Testis (tissue), 2 donors: Measurements from ENCODE around the gene ALDH1L1.

Source experiments
- POLR2A ChIP-seq: fragments of 450-650 bp; IDR thresholded peaks from one replicate; pipeline ENCODE4 v1.6.1; 2017; ENCODE audit warnings: antibody characterized with exemption, mild to moderate bottlenecking, moderate library complexity
- TF ChIP-seq, protein P1 (sequence below), 3 experiments: fragments of 450-650 bp in 2 of 3; fragments of 200-600 bp in 1 of 3; sonication (generic) in 1 of 3; IDR thresholded peaks; one replicate each; pipeline ENCODE4 v1.5.1; 2016 to 2019; ENCODE audit warnings: antibody characterized with exemption in 3 of 3, mild to moderate bottlenecking in 2 of 3, moderate library complexity in 1 of 3

DNA sequence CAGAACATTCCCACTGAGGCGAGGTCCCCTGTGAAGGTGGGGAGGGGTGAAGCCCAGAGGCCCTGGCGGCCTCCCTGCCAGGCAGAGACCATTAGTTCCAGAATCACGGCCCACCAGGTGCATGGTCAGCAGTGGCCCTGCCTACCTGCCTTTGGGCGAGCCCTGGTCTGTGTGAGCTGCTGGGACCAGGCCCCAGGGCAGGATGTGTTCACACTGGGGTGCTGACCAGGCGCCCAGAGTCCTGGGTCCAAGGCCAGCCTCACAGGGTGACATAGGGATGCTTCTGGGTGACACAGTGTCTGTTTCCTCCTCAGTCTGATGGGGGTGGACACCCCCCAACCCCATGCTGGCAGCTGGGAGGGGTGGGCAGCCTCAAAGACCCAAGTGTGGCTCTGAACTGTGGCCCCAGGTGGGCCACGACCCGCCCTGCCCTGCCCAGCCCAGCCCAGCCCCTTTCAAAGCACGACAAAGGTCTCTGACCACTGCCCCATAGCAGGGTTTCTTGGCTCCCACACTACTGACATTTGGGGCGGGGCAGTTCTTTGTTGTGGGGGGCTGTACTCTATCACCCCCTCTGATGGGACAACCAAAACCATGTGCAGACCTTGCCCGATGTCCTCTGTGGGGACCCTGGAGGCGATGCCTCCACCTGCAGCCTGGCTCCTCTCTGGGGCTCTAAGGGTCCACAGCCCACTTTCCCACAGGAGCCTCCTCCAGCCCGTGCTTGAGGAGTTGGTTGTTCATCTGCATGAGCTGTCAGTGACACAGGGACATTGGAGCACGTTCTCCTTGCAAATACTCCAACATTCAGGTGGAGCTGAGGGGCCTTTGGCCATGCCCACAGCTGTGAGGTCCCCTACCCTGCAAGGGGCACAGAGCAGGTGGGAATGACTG is 51.6 kb downstream of the ALDH1L1 start:
- no peak for TF ChIP-seq POLR2A
- TF ChIP-seq, protein P1, sequence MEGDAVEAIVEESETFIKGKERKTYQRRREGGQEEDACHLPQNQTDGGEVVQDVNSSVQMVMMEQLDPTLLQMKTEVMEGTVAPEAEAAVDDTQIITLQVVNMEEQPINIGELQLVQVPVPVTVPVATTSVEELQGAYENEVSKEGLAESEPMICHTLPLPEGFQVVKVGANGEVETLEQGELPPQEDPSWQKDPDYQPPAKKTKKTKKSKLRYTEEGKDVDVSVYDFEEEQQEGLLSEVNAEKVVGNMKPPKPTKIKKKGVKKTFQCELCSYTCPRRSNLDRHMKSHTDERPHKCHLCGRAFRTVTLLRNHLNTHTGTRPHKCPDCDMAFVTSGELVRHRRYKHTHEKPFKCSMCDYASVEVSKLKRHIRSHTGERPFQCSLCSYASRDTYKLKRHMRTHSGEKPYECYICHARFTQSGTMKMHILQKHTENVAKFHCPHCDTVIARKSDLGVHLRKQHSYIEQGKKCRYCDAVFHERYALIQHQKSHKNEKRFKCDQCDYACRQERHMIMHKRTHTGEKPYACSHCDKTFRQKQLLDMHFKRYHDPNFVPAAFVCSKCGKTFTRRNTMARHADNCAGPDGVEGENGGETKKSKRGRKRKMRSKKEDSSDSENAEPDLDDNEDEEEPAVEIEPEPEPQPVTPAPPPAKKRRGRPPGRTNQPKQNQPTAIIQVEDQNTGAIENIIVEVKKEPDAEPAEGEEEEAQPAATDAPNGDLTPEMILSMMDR (IDR thresholded peaks at IDR 0.05): no peak
